ENCODE measurements around the gene PYDC2.

The PYDC2 gene

DNA sequence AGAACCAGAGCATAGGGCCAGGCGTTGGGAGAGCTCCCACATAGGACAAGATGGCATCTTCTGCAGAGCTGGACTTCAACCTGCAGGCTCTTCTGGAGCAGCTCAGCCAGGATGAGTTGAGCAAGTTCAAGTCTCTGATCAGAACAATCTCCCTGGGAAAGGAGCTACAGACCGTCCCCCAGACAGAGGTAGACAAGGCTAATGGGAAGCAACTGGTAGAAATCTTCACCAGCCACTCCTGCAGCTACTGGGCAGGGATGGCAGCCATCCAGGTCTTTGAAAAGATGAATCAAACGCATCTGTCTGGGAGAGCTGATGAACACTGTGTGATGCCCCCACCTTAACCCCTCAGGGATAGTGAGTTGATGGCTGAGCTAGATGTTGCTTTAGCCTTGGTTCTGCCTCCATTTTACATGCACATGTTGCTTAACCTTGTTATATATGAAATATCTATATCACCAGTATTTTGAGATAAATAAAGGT lies at the start of gene PYDC2:
Gene PYDC2 (plus strand): TSS at position 51 of the 483 bp plus-strand sequence. CDS start 0 bp downstream, at position 51.
- no peak for DNase-seq

DNA sequence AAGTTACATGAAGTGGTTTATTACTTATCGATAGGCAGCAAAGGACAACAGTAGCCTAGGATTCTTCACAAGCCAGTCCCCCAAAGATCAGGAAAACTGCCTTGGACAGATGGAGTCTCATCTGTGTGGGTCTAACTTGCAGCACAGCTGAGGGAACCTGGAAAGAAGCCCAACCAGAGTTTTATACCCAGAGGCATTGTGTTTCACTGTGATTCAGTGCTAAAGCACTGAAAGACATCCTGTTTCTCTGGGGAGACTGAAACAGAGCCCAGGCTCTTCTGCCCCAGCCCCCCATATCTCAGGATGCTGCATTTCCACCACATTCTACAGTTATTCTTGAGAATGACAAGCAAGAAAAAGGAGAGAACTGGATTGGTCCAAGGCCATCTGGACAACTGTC lies 48.2 kb upstream of the PYDC2 start:
- DNase-seq = no peak

DNA sequence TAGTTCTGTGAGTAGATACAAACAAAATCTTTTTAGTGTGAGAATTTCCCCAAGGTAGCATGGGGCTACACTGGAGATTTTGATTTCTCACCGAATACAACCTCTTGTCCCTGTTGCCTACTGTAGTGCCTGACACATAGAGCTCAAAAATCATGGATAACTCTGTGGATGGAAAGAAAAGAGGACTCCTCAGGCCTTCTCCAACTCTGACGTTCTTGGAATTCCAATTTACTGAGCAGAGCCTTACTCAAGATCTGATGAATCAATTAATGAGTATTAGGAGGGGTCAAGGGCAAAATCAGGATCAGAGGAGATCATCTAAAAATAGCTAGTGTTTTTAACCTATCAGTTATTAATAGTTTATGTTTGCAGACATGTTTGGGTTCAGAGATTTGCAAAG lies 46.7 kb upstream of the PYDC2 start:
- DNase-seq = no peak

DNA sequence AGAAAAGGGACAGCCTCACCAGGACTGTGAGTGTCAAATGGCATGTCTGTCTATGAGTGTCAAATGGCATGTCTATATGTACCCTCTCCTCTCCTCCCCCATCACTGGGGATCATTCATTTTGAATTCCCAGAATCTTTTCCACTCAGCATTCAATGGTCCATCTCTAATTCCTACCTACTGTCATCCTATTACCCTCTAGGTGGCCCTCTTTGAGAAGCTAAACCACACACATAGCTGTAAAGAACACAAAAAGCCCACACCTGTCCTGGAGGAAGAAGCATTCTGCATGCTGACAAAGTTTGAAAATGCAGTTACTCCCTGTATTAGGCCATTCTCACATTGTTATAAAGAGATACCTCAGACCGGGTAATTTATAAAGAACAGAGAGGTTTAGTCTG lies 46.2 kb upstream of the PYDC2 start:
- no peak for DNase-seq

DNA sequence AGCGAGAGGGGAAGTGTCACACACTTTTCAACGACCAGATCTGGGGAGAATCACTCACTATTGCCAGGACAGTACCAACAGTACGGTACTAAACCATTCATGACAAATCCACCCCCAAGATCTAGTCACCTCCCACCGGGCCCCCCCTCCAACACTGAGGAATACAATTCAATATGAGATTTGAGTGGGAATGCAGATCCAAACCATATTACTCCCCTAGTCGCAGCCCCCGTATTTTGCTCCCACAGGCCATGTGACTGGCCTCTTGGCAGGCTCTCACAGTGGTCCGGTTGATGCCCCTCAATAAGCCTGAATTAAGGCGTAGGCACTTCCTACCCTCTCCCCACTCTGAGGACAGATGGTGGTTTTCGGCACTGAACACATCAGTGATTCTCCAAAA lies 45.4 kb upstream of the PYDC2 start:
- no peak for DNase-seq

DNA sequence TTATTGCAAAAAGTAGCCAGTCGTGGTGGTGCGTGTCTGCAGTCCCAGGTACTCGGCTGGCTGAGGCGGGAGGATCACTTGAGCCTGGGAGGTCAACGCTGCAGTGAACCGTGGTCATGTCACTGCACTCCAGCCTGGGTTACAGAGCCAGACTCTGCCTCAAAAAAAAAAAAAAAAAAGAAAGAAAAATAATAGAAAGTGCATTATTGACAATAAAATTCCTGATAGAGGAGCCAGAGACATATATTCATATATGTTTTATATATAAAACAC lies 43.6 kb upstream of the PYDC2 start:
- DNase-seq = no peak

DNA sequence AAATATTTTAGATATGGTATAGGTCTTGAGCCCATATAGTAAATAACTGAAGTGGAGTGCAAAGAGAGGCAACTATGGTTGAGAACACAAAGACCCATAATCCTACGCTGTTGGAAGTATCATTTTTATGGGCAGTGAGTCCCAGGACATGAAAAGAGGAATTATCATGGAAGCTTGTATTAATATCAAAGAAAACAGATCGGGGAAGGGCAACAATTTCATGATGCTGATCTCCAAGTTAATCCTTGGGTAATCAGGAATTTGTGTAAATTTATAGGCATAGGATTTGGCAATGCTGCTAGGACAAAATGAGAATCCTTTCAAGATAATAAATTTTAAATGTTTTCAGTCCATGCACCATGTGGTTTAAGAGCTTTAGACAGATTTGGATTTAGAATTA lies 40.2 kb upstream of the PYDC2 start:
- DNase-seq = no peak

DNA sequence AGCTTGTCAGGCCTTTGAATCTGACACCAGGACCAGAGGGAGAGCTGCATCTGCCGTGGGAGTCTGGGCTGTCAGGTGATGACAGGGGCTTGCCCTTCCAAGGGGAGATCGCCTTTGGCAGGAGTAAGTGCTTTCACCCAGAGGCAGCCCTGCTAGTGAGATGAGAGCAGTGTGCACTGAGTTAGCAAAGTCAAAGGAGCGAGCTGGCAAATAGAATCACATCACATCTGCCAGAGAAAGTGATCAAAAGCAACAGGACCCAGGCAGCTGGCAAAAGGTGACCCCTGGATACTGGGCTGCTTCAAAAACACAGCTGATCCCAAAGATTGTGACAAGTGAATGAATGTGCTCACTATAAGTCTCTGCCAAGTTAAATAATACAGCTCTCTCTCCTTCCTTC lies 36.1 kb upstream of the PYDC2 start:
- DNase-seq = no peak

DNA sequence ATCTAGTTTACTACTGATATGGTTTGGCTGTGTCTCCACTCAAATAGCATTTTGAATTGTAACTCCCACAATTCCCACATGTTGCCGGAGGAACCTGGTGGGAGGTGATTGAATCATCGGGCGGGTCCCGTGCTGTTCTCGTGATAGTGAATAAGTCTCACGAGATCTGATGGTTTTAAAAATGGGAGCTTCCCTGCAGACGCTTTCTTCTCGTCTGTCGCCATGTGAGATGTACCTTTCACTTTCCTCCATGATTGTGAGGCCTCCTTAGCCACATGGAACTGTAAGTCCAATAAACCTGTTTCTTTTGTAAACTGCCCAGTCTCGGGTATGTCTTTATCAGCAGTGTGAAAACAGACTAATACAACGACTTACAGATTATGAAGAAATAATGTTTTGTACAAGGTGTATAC lies 35.6 kb upstream of the PYDC2 start:
- no peak for DNase-seq

DNA sequence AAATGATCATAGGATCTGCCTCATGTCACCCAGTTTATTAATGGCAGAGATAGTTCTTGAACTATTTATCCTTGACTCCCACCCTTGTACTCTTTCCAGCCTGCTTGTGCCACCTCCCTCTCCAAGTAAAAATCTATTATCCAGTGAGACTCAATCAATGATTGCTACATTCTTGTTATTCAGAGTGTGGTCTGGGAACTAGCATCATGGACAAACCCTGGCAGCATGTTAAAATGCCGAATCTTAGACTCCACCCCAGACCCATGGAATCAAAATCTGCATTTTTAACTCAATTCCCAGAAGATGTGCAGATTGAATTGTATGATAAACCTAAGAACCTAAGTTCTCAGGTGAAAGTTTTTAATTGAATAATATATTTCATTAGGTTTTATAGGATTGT lies 34.7 kb upstream of the PYDC2 start:
- DNase-seq = no peak

DNA sequence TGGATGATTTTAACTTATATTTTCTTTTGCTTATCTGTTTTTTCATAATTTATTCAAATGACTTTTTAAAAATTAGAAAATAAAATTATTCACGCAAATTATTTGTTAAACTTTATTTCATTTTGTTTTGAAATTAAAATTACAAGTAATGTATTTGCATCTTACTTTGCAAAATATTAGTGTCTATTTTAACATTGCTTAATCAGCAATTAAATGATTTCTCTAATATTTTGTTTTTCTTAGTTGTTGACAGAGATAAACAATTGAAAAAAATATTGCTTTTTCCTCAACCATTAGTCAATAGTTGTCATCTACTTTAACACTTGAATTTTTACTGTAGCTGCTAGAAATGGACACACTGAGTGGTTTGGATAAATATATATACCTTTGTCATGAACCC lies 32.8 kb upstream of the PYDC2 start:
- DNase-seq = no peak

DNA sequence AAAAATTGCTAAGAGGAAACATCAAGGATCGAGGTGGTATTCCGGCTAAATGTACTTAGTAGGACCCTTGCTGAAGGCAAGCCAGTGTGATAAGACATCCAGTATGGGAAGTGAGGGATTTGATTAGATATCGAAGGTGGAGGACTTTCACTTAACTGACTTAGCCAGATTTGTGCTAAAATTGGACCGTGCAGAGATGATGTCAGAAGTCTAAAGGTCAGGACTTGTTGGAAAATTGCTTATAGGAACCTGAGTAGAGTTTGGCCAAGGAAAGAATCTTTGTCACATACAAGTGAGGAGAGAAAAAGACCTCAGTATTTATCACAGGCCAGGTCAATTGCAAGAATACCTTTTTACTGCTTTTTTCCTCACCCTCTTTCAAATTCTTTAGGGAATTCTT lies 30.9 kb upstream of the PYDC2 start:
- no peak for DNase-seq

DNA sequence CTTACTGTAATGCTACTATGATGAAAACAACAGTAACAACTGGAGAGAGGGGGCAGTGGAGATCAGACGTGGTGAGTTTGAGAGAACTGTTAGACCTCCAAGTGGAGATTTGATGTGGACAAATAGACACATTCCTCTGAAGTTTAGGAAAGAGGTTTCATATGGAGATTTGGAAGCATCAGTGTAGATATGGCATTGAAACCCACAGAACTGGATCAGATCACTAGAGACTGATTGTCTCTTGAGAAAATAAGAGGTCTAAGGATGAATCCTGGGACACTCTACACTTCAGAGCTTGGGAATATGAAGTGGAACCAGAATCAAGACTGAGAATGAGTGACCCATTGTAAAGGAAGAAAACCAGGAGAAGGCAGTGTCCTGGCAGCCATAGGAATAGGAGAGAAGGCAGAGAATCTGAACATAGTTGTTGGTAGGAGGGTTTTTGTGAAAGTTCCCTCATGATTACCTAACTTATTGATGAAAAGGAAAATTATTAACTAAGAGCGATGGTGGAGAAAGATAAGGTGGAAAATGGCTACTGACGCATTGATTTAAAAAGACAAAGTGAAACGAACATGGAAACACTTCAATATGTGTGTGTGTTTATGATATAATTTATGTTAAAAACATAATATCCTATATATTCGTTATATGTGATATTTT lies 29.7 kb upstream of the PYDC2 start:
- no peak for DNase-seq

DNA sequence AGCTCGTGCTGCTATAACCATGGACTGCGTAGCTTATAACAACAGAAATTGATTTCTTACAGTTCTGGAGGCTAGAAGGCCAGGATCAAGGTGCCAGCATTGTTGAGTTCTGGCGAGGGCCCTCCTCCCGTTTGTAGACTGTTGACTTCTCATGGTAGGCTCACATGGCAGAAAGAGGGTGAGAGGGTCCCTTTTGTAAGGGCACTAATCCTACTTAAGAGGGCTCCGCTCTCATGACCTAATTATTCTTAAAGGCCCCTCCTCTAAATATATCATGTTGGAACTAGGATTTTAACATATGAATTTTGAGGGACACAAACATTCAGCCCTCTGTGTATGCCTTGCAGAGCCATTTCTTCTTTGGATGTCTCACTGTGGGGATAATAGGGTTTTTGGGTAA lies 28.8 kb upstream of the PYDC2 start:
- DNase-seq = no peak

DNA sequence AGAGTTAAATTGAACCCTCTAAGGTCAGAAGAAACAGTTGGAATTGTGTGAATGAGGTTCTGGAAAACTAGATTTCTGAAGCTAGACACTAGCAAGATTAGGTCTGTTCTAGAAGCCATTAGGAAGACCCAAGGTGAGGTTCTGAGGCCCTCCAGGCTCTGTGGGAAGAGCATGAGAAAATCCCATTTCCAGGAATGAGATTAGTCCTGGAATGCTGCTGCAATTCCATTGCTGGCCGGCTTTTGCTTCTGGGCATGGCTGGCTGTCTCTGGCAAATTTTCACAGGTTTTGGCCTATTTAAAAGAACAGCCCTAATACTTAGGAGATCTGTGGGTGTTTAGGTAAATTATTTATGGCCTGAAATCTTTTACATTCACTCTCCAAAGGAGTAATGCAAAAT lies 26.9 kb upstream of the PYDC2 start:
- DNase-seq = no peak

DNA sequence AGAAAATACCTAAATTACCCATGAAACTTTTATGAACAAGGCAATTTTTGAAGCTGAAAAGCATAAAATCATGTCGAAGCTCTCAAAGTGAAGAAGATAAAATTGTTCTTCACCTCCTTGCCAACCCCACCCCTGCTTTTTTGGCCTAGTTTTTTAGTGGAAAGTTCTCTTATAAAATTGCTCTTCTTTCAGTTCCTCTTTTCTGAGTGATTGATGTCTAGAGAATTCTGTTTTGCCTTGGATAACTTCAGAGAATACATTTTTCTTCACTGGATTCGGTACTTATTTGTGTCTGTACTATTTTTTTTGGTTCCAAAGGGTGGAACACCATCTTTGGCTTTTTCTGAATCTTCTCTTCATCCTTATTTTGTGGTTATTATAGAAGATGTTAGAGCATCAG lies 25.0 kb upstream of the PYDC2 start:
- DNase-seq = no peak

DNA sequence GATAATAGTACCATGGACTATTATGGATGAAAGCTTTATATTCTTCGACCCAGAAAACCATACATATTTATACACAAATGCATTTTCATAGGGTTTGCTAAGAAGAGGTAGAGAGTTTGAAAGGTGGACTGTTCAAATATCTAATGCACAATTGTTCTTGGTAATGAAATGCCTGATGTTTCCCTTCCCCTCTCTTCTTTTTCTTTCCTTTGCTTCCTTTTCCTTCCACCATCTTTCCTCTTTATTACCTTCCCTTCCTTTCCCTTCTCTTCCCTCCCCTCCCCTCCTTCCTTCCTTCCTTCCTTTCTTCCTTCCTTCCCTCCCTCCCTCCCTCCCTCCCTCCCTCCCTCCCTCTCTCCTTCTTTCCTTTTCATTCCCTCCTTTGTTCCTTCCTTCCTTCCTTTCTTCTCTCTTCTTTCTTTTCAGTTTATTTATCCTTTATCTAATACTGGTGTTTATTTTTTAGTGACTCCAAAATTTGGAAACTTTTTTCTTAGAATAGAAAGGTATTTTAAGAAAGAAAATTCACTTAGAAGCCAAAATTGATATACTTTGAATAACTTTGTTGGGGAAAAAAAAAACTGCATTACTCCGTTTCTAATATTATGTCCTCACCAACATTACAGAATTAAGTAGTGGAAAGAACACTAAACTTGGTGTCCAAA lies 22.7 kb upstream of the PYDC2 start:
- DNase-seq = no peak

DNA sequence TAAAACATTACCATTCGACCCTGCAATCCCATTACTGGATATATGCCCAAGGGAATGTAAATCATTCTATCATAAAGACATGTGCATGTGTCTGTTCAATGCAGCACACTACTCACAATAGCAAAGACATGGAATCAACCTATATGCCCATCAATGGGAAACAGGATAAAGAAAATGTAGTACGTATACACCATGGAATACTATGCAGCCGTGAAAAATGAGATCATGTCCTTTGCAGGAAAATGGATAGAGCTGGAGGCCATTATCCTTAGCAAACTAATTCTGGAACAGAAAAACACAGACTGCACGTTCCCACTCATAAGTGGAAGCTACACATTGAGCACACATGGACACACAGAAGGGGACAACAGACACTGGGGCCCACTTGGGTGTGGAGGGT lies 20.4 kb upstream of the PYDC2 start:
- DNase-seq = no peak

DNA sequence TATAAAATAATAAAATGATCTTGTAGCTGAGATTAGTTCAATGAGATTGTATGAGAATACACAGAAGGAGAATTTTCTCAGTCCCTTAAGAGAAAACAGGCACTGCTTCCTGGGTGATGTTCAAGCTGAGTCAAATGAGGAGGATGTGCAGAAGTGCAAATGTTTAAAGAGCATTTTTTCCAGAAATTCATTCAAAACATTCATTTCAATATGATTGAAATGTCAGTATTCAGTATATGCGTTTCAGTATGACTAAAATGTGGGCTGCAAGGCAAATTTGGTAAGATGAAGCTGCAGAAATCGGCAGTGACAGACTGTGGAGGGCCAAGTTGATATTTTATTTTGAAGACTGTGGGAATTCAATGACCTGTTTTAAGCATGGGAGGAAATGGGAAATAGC lies 19.3 kb upstream of the PYDC2 start:
- DNase-seq = no peak

DNA sequence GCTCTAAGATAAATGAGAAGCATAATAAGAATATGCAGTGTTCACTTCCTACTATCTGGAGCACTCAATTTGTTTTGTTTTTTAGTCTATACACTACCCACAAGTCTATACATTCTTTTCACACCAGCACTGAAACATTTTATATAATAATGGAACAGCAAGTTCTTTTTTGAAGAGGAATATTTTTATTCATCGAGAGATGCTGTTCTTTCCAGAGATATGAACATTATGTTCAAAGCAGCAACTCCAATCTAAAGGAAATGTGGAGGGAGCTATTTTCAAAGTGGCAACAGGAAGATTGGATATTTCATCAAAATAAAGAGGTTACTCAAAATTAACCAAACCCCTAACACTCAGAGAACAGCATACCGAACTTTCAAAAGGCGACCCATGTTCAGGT lies 16.4 kb upstream of the PYDC2 start:
- no peak for DNase-seq

DNA sequence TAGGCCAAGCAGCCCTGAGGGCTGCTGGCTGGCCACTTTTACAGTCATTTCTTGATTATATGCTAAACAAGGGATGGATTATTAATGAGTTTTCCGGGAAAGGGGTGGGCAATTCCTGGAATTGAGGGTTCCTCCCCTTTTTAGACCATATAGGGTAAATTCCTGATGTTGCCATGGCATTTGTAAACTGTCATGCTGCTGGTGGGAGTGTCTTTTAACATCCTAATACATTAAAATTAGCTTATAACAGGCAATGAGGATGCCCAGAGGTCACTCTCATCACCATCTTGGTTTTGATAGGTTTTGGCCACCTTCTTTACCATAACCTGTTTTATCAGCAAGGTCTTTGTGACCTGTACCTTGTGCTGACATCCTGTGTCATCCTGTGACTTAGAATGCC lies 11.7 kb upstream of the PYDC2 start:
- no peak for DNase-seq

DNA sequence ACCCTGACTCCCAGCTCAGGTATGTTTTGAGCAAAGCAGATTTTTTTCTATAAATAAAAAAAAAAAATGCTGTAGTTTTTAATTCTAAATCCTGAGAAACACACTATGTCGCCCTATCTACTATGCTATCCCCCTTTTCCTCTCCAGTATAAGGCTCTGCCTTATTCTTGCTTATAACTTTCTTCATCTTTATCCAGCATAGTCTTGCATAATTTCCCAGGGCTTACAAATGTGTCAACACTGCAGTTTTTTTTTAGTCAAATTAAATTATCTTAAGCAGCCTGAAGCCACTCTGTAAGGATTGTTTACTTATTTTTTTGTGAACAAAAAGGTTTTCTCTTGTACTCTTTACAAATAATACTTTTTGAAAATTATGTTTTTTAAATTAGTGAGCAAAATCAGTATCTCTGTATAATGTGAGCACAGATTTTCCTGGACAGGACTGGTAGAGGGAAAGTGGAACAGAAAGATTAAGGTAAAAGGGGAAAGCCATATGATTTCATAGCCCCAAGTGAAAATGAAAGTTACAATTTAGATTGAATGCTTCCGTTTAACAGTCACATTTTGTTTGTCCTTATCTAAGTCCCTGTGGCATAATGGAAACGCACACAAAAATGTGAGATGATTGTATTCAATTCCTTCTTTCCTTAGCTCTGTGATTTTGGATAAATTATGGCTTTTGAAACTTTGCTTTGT lies 5.6 kb upstream of the PYDC2 start:
- DNase-seq = no peak

DNA sequence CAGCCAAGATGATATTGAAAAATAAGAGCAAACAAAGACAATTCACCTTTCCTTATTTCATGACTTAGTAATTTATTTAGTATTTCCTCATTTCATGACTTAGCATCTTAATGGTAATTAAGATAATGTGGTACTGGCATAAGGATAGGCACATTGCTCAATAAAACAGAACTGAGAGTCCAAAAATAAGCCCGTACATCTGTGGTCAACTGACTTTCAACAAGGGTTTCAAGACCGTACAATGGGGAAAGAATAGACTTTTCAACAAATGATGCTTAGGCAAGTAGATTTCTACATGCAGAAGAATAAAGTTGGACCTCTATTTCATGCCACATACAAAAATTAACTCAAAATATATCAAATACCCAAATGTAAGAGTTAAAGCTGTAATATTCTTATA lies 603 bp upstream of the PYDC2 start:
- no peak for DNase-seq

DNA sequence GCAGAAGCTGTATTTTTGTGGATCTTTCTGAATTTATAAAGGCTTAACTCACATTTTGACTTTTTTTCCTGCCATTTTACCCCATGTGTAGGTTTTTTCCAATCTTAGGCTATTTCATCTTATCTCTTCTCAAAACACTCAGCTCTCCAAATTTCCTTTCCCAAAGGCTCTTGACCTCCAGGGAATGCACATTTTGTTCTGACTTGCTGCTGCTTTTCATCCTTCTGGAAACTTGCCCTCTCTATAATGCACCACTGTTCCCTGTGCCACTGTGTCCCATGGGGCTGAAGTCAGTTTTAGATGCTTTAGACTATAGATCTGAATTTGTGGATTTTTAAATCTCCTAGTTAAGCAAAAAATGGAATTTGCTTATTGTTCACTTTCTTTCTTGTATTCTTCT lies 9.1 kb downstream of the PYDC2 start:
- DNase-seq = no peak

DNA sequence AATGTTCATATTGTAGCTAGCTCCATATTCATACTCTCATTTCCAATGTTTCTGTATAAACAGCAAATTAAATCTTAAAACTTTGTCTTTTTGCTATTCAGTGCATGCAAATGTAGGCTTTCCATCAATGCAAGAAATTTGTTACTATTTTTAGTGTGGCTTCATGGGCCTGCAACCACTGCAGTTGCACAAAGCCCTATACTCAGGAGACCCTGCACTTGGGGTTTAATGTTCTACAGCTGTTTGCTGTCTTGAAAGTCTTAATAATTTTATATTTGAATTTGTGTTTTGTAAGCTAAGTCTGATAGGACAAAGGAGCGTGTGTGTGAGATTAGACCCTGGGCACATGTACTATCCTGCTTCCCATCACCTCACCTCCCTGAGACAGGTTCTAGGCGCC lies 9.6 kb downstream of the PYDC2 start:
- no peak for DNase-seq

Data from stimulated activated CD4-positive, alpha-beta T cell treated with anti-CD3 and anti-CD28 coated beads, Interleukin-15, amount 100 ng/mL, for 24 hours (primary cell).